GM18907 (cell line): ENCODE data around the gene PTOV1.
"Not testable (repeated sequence)": the region's sequence is repeated elsewhere in the genome, so short reads cannot be mapped to it uniquely, and the experiment has no call there.

Experiments
- ATAC-seq: cut with Tn5 transposase; IDR thresholded peaks from one replicate; pipeline ENCODE4 v1.9.1; 2021; ENCODE audit warnings: mild to moderate bottlenecking, moderate library complexity; ENCODE audit not compliant: unreplicated experiment

The PTOV1 gene

GRCh38 chr19:49817964-49818648 is 32.9 kb upstream of the PTOV1 start, which contains the start of gene MED25:
Gene MED25, plus strand, starts transcription at chr19:49818289. Its CDS starts 53 bp downstream, at chr19:49818342.
- ATAC-seq = peak; percentile 74

GRCh38 chr19:49818649-49819370 is 32.1 kb upstream of the PTOV1 start:
- peak; percentile 12 for ATAC-seq

- ATAC-seq = not testable (repeated sequence)
Measured at GRCh38 chr19:49819452-49820115, 31.4 kb upstream of the PTOV1 start.

GRCh38 chr19:49820125-49820524 is 30.8 kb upstream of the PTOV1 start:
- no peak for ATAC-seq

GRCh38 chr19:49823472-49823871 is 27.5 kb upstream of the PTOV1 start:
- no peak for ATAC-seq

GRCh38 chr19:49824662-49825061 is 26.3 kb upstream of the PTOV1 start:
- ATAC-seq = no peak

GRCh38 chr19:49827034-49827433 is 23.9 kb upstream of the PTOV1 start:
- no peak for ATAC-seq

GRCh38 chr19:49829200-49829599 is 21.8 kb upstream of the PTOV1 start:
- ATAC-seq = no peak

GRCh38 chr19:49829721-49830120 is 21.2 kb upstream of the PTOV1 start:
- ATAC-seq = no peak

- ATAC-seq = no peak
Measured at GRCh38 chr19:49830766-49831165, 20.2 kb upstream of the PTOV1 start.

GRCh38 chr19:49831592-49831991 is 19.4 kb upstream of the PTOV1 start:
- no peak for ATAC-seq

- no peak for ATAC-seq
Measured at GRCh38 chr19:49832556-49832955, 18.4 kb upstream of the PTOV1 start.

- ATAC-seq = no peak
Measured at GRCh38 chr19:49833599-49833998, 17.4 kb upstream of the PTOV1 start.

- no peak for ATAC-seq
Measured at GRCh38 chr19:49835562-49835961, 15.4 kb upstream of the PTOV1 start.

GRCh38 chr19:49836176-49837008 is 14.6 kb upstream of the PTOV1 start:
- ATAC-seq = no peak

GRCh38 chr19:49837009-49837310 is 14.0 kb upstream of the PTOV1 start:
- ATAC-seq = no peak

- no peak for ATAC-seq
Measured at GRCh38 chr19:49837425-49837824, 13.5 kb upstream of the PTOV1 start.

GRCh38 chr19:49838885-49839588 is 11.9 kb upstream of the PTOV1 start:
- ATAC-seq = no peak

GRCh38 chr19:49839713-49840112 is 11.2 kb upstream of the PTOV1 start:
- no peak for ATAC-seq

GRCh38 chr19:49840321-49840720 is 10.6 kb upstream of the PTOV1 start:
- ATAC-seq = no peak
